ENCODE results near the gene MAN1C1.

The MAN1C1 gene

DNA sequence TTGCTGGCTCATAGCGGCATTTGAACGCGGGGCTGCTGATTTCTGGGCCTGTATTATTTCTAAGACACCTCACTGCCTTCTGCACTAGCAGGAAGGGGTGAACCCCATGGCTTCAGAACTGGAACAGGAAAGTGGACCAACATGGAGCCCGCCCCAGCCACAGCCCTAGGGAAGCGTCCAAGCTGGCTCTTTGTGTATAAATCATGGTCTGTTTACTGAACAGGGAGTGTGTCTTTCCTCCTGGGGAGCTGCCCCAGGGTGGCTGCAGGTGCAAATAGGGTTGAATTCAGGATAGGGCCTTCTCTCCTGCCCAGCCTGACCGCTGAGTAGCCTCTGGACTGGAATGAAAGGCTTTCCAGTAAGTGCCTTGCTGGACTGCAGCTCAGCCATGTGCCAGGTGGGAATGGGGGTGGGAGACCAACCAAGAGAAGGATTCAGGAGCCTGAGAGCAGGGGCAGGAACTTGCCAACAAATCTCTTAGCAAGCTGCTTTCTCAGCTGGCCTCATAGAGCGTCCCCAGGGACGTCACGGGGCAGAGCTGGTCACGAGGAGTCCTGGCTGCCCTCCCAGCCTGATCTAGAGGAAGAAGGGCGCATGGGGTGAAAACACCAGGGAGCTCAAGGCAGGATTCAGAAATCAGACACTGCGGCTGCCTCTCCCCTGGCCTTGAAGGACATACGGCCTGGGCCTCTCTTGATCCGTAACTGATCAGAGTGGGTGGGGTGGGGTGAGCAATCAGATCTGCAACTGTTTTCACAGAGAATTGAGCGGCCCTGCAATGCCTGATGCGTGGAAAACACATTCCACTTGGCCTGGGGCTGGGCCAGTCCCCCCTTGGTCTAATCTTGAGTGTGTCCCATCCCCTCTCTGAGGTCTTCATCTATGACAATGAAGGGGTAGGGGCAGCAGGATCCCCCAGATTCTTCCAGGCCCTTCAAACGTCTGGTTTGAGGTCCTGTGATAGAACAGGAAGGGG lies 126.9 kb downstream of the MAN1C1 start:
- peak; percentile 93 for DNase-seq

DNA sequence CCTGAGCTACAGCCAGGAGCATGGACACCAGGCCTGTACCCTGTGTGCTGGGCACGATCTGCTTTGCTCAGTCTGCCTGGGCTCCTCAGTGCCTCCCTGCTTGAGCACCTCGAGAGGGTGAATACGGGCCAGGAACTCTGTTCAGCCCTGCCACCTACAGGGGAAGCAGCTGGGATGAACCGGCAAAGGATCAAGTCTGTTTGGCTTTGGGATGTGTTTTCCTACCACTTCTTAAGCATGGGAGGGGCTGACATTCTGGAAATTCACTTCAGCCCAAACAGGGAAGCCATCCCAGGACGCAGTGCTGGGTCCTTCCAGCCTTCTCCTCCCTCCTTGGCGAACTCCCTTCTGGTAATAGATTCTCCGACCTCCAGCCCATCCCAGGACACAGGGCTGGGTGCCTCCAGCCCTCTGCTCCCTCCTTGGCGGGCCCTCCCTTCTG lies 127.6 kb downstream of the MAN1C1 start:
- DNase-seq = peak; percentile 87

DNA sequence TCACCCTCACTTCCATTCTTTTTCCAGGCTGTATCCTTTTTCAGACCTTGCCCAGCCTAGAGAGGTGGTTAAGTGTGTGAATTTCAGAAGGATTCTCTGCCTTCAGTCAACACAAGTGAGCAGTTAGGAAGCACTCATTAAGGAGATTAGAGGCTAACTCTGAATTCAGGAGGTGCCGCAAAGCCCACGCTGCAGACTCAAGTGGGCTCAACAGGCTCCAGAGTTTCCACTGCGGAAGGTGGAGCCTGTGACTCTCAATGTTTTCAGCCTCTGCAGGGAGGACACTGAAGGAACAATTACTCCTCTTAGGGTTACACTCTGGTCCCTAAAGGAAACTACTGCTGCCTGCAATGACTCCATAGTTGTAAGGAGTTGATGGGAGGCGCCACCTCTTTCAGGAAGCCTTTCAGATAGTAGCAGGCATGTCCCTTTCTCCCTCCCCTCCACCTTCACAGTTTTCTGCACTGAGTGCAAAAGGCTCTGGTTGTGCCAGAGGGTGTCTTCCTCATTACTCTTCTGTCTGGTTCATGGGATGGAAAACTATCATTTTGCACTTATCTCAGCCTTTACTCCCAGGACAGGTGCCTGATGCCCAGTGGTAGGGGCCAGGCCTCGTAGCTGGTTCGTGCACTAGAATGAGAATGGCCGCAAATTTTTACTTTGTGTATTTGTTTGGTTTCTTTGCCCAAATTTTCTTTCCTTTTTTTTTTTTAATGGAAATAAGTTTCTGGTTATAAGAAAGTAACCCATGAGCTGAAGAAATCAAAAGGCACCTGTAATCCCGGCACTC lies 128.2 kb downstream of the MAN1C1 start:
- peak; percentile 54 for DNase-seq

DNA sequence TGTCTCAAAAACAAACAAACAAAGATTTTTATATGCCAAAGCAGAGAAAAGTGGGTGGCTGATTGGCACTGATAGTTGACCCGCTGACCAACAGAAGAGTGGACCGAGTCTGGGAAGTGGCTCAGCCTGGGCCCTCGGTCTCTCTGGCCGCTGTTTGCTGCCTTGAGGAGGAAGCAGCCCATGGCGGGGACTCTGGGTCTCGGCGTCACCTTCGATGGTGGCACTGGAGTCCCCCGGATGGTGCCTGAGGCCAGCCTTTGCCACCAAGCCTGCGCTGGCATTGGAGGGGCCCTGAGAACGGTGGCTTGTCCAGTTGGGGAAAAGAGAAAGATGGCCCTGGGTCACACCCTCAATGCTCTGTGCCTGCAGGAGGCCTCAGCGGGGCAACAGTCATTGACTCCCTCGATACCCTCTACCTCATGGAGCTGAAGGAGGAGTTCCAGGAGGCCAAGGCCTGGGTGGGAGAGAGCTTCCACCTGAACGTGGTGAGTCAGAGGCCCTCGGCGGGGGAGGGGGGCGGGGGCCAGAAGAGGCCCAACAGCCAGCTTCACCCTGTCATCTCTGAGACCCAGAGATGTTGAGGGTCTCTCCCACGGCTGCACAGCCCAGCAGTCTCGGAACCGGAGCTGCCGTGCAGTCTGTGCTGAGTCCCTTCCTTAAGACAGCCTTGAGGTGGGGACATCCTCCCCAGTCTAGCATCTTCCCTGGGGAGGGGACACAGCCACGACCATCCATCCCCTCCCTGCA lies 129.9 kb downstream of the MAN1C1 start:
- no peak for DNase-seq

DNA sequence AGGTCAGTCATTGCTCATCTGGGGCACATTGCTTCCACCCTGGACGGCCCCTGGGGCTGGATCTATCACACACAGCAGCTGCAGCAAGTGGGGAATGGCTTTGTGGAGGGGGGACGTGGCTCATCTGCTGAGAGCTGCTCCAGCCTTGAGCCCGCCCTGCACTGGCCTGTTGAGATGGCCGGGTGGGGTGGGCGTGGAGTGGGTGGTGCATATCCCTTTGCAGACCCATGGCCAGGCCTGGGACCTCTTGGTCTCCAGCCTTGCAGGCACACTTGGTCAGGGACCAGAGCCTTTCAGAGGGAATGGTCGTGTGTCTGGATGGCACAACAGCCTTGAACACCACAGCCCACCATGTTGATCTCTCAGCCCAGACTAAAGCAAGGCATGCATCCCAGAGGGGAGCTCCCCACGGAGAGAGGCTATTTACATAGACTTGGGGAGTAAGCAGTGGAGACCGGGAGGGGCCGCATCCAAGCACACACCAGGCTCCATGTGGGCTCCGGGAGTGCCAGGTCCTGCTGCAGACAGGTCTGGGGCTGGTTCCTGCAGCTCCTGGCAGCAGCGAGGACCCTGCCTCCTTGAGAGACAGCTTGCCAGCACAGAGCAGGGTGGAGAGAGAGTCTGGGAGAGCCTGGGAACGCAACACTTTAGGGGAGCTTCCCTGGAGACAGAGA lies 130.6 kb downstream of the MAN1C1 start:
- DNase-seq = no peak

- no peak for DNase-seq
Observed at GRCh38 chr1:25748531-25749205, 132.1 kb downstream of the MAN1C1 start.

DNA sequence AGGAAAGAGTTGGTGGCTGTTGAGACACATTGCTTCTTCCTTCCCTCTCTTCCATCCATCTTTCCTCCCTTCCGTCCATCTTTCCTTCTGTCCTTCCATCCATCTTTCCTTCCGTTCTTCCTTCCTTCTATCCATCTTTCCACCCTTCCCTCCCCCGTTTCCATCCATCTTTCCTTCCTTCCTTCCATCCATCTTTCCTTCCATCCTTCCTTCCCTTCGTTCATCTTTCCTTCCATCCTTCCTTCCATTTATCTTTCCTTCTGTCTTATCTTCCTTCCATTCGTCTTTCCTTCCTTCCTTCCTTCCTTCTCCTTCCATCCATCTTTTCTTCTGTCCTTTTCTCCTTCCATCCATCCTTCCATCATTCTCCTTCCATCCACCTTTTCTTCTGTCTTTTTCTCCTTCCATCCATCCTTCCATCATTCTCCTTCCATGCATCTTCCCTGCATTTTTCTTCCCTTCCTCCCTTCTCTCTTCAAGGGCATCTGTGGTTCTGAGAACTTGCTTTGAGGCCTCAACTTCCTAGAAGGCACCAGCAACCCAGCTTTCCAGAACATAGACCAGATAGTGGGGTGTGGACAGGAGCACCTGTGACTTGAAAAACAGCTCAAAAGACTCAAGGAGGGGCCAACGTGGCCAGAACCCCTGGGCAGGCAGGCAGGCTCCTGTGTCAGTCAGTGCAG lies 134.5 kb downstream of the MAN1C1 start:
- no peak for DNase-seq

DNA sequence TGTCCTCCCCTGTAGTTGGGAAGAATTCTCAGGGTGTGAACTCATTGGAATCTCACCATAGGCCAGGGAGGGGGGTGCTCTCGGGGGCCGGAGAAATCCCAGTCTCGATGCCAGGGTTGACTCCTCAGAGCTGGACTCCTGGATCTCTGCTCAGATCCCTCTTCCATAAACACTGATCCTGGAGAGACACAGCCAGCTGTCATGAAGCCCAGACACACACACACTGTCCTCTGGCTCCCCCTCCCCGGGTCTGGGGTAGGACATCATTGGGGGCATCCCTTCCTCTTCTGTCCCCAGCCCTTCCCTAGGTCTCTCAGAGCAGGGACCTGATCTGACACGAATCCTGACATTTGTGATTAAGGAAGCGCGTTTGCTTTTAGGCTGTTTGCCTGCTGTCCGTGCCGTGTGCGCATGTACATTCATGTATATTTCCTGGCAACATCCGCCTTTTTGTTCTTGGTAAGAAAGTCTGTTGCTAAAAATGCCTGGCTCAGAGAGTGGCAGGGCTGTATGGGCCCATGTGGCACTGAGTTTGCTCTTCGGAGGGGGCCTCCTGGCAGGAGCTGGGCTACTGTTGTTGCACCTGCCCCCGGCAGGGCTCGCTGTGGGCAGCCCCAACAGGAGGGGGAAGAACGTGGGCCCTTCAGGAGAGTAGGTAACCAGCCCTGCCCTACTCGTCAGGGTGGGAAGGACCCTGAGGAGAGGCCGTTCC lies 138.0 kb downstream of the MAN1C1 start:
- DNase-seq = peak; percentile 62

- DNase-seq = no peak
Observed at GRCh38 chr1:25755475-25756125, 139.0 kb downstream of the MAN1C1 start.

GRCh38 chr1:25756215-25756614 lies 139.6 kb downstream of the MAN1C1 start:
- DNase-seq = no peak

- DNase-seq = peak; percentile 27
Observed at GRCh38 chr1:25757151-25757845, 140.7 kb downstream of the MAN1C1 start.

DNA sequence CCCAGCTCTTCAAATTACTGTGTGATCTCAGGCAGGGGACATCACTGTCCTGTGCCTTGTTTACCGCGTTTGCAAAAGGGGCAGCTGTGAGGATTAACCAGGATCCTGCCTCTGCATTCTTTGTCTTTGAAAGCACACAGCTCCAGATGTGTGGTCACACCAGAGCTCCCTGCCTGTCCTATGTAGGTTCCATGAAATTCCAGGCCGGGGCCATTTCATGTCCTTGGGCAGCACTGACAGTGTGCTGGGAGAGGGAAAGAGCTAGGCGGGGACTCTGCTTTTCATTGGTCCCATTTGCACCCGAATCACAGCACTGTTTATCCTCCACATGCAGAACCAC lies 141.2 kb downstream of the MAN1C1 start:
- peak; percentile 27 for DNase-seq

- no peak for DNase-seq
Observed at GRCh38 chr1:25758466-25759070, 142.0 kb downstream of the MAN1C1 start.

DNA sequence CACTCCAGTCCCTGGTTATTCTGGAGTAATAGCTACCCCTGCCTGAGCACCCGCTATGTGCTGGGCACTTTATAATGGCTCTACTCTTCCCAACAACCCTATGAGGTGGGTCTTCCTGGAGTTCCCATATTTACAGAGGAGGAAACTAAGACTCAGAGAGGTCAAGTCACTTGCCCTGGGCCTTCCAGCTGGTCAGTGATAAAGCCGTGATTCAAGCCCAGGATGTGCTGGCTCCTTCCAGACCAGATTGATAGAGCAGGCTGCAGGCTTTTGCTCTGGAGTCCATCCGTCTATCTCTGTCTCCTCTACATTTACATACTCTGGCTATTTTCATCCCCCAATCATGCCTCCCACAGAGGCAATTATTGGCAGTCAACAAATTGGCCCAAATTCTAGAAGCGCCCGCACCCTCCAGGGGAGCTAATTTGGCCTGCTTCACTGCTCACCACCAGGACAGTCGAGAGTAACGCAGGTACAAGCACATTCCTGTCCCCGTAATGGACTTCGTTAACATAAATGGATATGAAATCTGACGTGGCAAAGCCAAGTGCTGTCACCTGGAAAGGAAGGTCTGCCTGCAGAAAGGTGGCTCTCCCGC lies 143.6 kb downstream of the MAN1C1 start:
- no peak for DNase-seq

GRCh38 chr1:25760871-25761270 lies 144.3 kb downstream of the MAN1C1 start:
- peak; percentile 37 for DNase-seq

DNA sequence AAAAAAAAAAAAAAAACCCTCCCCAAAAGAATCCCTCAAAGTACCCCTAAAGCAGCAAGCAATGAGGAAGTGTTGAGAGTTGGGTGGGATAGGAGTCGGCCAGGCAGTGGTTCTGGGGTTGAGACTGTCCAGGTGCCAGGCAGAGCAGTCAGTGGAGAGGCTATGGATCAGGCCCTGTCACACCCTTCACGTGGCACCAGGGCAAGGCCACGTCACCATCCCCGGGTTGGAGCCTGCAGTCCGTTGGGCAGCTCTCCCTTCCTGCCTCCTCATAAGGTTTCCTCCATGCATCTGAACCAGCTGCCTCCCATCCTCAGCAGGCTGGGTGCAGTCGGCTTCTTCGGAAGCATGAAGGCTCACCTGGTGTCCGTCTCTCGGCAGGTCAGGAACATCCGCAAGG lies 146.9 kb downstream of the MAN1C1 start:
- no peak for DNase-seq

GRCh38 chr1:25765136-25765922 lies 148.7 kb downstream of the MAN1C1 start:
- DNase-seq = no peak

Data from NCI-H82 (cell line).